Smooth muscle cell (in vitro differentiated cells): ENCODE results near the gene WFS1. TPM values are rescaled to one million over a fixed set of nuclear protein-coding genes. Genes with fewer than 3 reads are reported as not detected.

Source experiments
- DNase-seq: peaks from one replicate; lab custom pipeline; 2025; ENCODE audit not compliant: unreplicated experiment; lab: John Stamatoyannopoulos, UW
- H2AFZ ChIP-seq: fragments of 200-600 bp; sonication (generic); 2 replicates; pipeline ENCODE4 v1.6.0; 2016; ENCODE audit warnings: antibody characterized with exemption, low read depth, mild to moderate bottlenecking
- H3F3A ChIP-seq: fragments of 200-600 bp; sonication (generic); 2 replicates; pipeline ENCODE4 v1.6.0; 2017; ENCODE audit warnings: antibody characterized with exemption, low read depth
- H3K27ac ChIP-seq: fragments of 200-600 bp; sonication (generic); 2 replicates; pipeline ENCODE4 v1.5.1; 2016; ENCODE audit warnings: low read depth, mild to moderate bottlenecking
- H3K27me3 ChIP-seq: fragments of 200-600 bp; sonication (generic); 2 replicates; pipeline ENCODE4 v1.6.1; 2016; ENCODE audit warnings: low read depth, mild to moderate bottlenecking
- H3K36me3 ChIP-seq: fragments of 200-600 bp; sonication (generic); 2 replicates; pipeline ENCODE4 v1.5.1; 2016; ENCODE audit warnings: low read depth
- H3K4me1 ChIP-seq: fragments of 200-600 bp; sonication (generic); 2 replicates; pipeline ENCODE4 v1.5.1; 2016; ENCODE audit warnings: low read depth
- H3K4me2 ChIP-seq: fragments of 200-600 bp; sonication (generic); 2 replicates; pipeline ENCODE4 v1.6.0; 2016; ENCODE audit warnings: mild to moderate bottlenecking
- H3K4me3 ChIP-seq: fragments of 200-600 bp; sonication (generic); 2 replicates; pipeline ENCODE4 v1.5.1; 2016; ENCODE audit warnings: mild to moderate bottlenecking
- H3K79me2 ChIP-seq: fragments of 200-600 bp; sonication (generic); 2 replicates; pipeline ENCODE4 v1.6.0; 2016; ENCODE audit warnings: low read depth, mild to moderate bottlenecking
- H3K9ac ChIP-seq: fragments of 200-600 bp; sonication (generic); 2 replicates; pipeline ENCODE4 v1.6.0; 2016; ENCODE audit warnings: low read depth
- H3K9me3 ChIP-seq: fragments of 200-600 bp; sonication (generic); replicated peaks from 2 replicates; pipeline ENCODE4 v1.5.1; 2016; ENCODE audit warnings: low read depth
- H4K20me1 ChIP-seq: fragments of 200-600 bp; sonication (generic); 2 replicates; pipeline ENCODE4 v1.6.0; 2016; ENCODE audit warnings: low read depth
- CTCF ChIP-seq: fragments of 200-600 bp; sonication (generic); IDR thresholded peaks from 2 replicates; pipeline ENCODE4 v1.5.1; 2017; ENCODE audit warnings: borderline replicate concordance, mild to moderate bottlenecking, antibody characterized with exemption; ENCODE audit not compliant: insufficient read depth, poor library complexity, severe bottlenecking
- WGBS: methylation state at CpG from one replicate; pipeline ENCODE4 v1.1.7; 2016; ENCODE audit warnings: low lambda C conversion rate; 5-methylcytosine and 5-hydroxymethylcytosine counted together
- polyA plus RNA-seq: library from polyadenylated mRNA; unstranded; fragments of >200 nt; fragmentation: Nextera tagmentation; extraction: Ambion mirVana; gene quantifications from 2 replicates; pipeline ENCODE4 v1.2.1, GENCODE V29; 2016
- total RNA-seq: library from RNA; depleted of rRNA; stranded (reverse); fragments of >200 nt; gene quantifications from 2 replicates; pipeline ENCODE4 v1.2.3, GENCODE V29; 2014

WFS1 gene
- total and polyA plus RNA-seq, 2 experiments from 2014 or later, result 28.6 to 30.2 TPM

- 65% methylated on average over 14 of the region's 15 CpGs for WGBS
- no peaks in the 10 kb centered on the region for H3F3A ChIP-seq
Observed at GRCh38 chr4:6263526-6264224, 6.0 kb upstream of the WFS1 start.

GRCh38 chr4:6264225-6264540 is 5.5 kb upstream of the WFS1 start:
- Histone ChIP-seq H3K27ac (no peak overlapping the region), H3K79me2 (no peaks in the 10 kb centered on the region), H3K36me3 (no peaks in the 10 kb centered on the region), H3K9ac (no peak overlapping the region), H2AFZ (no peak overlapping the region), H4K20me1 (no peaks in the 10 kb centered on the region), H3K27me3 (no peaks in the 10 kb centered on the region), H3K9me3 (no peaks in the 10 kb centered on the region), H3K4me2 (no peak overlapping the region), H3F3A (no peaks in the 10 kb centered on the region), H3K4me1 (peaks cover 2% of the 10 kb centered on the region), H3K4me3 (no peak overlapping the region)
- TF ChIP-seq CTCF, result peak; percentile 32
- 81% methylated on average over 3 of the region's 3 CpGs for WGBS
- no peak for DNase-seq

More at GRCh38 chr4:6263526-6264224, 6.0 kb upstream of the WFS1 start:
- Histone ChIP-seq H3K36me3 (no peaks in the 10 kb centered on the region), H4K20me1 (no peaks in the 10 kb centered on the region), H3K4me1 (no peaks in the 10 kb centered on the region), H3K9me3 (no peaks in the 10 kb centered on the region), H3K27me3 (no peaks in the 10 kb centered on the region), H2AFZ (no peak overlapping the region), H3K9ac (no peak overlapping the region), H3K4me2 (no peak overlapping the region), H3K4me3 (no peak overlapping the region), H3K27ac (no peak overlapping the region), H3K79me2 (no peaks in the 10 kb centered on the region)
- no peak for DNase-seq
- no peak for TF ChIP-seq CTCF

GRCh38 chr4:6265546-6265945 is 4.1 kb upstream of the WFS1 start:
- Histone ChIP-seq H3K36me3 (no peaks in the 10 kb centered on the region), H3K27me3 (no peaks in the 10 kb centered on the region), H3K4me3 (no peak overlapping the region), H4K20me1 (no peaks in the 10 kb centered on the region), H3K9me3 (no peaks in the 10 kb centered on the region), H3K27ac (no peak overlapping the region), H3K9ac (no peak overlapping the region), H3K79me2 (no peaks in the 10 kb centered on the region), H3K4me2 (no peak overlapping the region), H2AFZ (no peak overlapping the region), H3K4me1 (peaks cover 6% of the 10 kb centered on the region), H3F3A (no peaks in the 10 kb centered on the region)
- WGBS, result 47% methylated on average over 3 of the region's 3 CpGs
- TF ChIP-seq CTCF, result no peak
- DNase-seq, result no peak

GRCh38 chr4:6267573-6267972 is 2.1 kb upstream of the WFS1 start:
- no peaks in the 10 kb centered on the region for H3K79me2 ChIP-seq

More at GRCh38 chr4:6267573-6267972, 2.1 kb upstream of the WFS1 start:
- no peak for TF ChIP-seq CTCF
- H3K27ac ChIP-seq, result no peak overlapping the region
- H3K9ac ChIP-seq, result no peak overlapping the region
- peak overlapping the region; percentile 35 for H2AFZ ChIP-seq
- no peak overlapping the region for H3K4me2 ChIP-seq
- H3K4me3 ChIP-seq, result no peak overlapping the region
- H3K27me3 ChIP-seq, result no peaks in the 10 kb centered on the region
- peaks cover 8% of the 10 kb centered on the region for H3K4me1 ChIP-seq
- WGBS, result 10% methylated on average over 3 of the region's 3 CpGs
- no peaks in the 10 kb centered on the region for H3K9me3 ChIP-seq
- H3K36me3 ChIP-seq, result no peaks in the 10 kb centered on the region
- H4K20me1 ChIP-seq, result peaks cover 7% of the 10 kb centered on the region
- H3F3A ChIP-seq, result peaks cover 4% of the 10 kb centered on the region
- no peak for DNase-seq
